Raji (cell line): ENCODE data around the gene RMDN3.

Experiments used
- POLR2A ChIP-seq: IDR thresholded peaks from 2 replicates; pipeline ENCODE4 v1.6.1; 2011; ENCODE audit warnings: low read depth, low read length, control low read depth; ENCODE audit not compliant: insufficient read depth

RMDN3 gene

GRCh38 chr15:40743485-40743901 lies 11.6 kb downstream of the RMDN3 start:
- TF ChIP-seq POLR2A = no peak

DNA sequence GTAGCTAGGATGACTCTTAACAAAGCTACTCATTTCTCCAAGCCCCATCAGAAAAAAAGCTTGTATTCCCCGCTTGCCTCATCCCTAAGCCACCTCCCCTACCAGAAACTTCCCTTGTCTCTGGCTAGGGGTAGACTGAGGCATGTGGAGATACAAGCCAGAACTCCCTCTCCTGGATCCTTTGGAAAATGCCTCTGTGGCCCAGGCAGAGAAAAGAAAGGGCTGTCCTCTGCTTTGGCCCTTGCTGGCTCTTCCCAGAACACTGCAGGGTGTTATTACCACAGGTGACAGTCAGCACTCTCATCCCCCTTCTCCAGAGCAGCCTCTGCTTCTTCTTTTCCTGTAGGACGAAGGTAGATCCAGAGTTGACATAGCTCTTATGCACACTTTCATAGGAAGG lies 15.2 kb downstream of the RMDN3 start:
- no peak for TF ChIP-seq POLR2A

DNA sequence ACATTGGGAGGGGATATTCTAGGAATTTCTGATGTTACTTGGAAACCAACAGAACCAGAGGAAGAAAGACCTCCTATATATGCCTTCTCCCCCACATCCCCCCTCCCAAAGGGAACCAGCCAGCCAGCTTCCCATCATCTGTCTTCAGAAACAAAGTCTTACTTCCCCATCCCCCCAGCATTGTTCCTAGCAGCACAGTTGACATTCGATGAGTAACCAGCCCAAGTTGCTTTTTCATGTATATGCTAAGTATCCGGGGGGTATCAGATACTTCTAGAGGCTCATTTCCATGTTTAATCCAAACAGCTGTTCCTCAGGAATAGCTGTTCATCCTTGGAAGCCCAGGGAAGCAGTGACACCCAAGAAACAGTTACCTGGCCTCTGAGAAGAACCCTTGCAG lies 16.0 kb downstream of the RMDN3 start:
- TF ChIP-seq POLR2A = no peak

DNA sequence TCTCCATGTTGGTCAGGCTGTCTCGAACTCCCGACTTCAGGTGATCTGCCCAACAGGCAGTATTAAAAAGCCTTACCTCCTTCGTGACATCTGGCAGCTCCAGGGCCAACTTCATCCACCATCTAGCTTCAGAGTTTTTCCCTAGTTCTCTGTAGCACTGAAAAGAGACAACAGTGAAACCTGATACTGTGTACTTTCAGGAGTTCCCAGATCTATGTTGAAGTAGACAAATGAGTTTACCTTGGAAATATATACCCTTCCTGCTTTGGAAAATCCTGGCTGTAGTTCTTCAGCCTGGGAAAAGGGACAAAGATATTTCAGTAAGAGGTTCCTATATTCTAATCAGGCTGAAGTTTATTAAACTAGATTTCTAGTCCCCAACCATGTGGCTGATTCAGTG lies 18.0 kb downstream of the RMDN3 start:
- TF ChIP-seq POLR2A = no peak

DNA sequence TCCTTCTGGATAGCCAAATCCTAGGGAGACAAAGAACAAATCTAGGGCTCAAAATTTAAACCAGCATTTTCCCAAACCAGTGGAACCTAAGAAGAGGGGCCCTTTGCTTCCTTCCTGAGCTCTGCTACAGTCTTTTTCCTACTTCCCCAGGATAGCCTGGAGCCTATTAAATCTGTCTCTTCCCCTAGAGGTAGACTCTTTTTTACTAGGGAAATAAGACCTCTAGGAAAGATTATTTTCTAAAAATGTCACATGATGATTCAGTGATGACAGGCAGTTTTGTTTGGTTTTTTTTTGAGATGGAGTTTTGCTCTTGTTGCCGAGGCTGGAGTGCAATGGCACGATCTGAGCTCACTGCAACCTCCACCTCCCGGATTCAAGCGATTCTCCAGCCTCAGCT lies 18.5 kb downstream of the RMDN3 start:
- TF ChIP-seq POLR2A = no peak

GRCh38 chr15:40731034-40731433 lies 24.0 kb downstream of the RMDN3 start:
- TF ChIP-seq POLR2A = no peak

GRCh38 chr15:40723919-40724318 lies 31.1 kb downstream of the RMDN3 start:
- TF ChIP-seq POLR2A = no peak

- no peak for TF ChIP-seq POLR2A
These were observed 32.1 kb downstream of the RMDN3 start for GRCh38 chr15:40722934-40723333.

- no peak for TF ChIP-seq POLR2A
These were observed 32.7 kb downstream of the RMDN3 start for GRCh38 chr15:40722354-40722753.

- TF ChIP-seq POLR2A = no peak
These were observed 33.4 kb downstream of the RMDN3 start for GRCh38 chr15:40721701-40722100.

DNA sequence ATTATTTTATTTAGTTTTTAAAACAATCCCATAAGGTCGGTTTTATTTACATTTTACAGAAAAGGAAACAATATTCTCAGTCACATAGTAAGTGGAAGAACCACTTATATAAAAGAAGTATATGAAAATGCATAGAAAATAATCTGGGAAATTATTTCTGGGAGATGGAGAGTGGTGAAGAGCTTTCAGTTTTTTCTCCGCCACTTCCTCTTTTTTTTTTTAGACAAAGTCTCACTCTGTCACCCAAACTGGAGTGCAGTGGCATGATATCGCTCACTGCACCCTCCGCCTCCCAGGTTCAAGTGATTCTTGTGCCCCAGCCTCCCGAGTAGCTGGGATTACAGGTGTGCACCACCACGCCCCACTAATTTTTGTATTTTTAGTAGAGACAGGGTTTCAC lies 38.9 kb downstream of the RMDN3 start:
- TF ChIP-seq POLR2A = no peak

DNA sequence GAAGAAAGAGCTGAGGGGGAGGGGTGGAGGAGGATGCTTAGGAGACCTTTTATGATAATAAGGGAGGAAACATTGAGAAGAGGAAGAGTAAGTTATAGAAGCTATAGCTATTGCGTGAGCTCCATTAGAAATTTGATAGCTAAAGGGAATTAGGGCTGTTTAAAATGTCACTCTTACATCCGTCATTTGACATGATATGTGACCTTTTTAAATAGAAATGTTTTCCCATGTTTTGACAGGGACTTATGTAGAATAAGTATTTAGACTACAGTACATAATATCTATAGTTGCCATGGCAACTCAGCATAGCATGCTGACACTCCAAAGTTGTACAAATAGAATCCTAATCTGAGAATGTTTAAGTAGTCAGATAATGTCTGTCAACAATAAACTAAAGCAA lies 40.9 kb downstream of the RMDN3 start:
- TF ChIP-seq POLR2A = no peak

GRCh38 chr15:40706121-40706520 lies 48.9 kb downstream of the RMDN3 start:
- TF ChIP-seq POLR2A = no peak

GRCh38 chr15:40702077-40702476 lies 53.0 kb downstream of the RMDN3 start:
- no peak for TF ChIP-seq POLR2A

GRCh38 chr15:40697916-40698315 lies 57.1 kb downstream of the RMDN3 start:
- no peak for TF ChIP-seq POLR2A

DNA sequence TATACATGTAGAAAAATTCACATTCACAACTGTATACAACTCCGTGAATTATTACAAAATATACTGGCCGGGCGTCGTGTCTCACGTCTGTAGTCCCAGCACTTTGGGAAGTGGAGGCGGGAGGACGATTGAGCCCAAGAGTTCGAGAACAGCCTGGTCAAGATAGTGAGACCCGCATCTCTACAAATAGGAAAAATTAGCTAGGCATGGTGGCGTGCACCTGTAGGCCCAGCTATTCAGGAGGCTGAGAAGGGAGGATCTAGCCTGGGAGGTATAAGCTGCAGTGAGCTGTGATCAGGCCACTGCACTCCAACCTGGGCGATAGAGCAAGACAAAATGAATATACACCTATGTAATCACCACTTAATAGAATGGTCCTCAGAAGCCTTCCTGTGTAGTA lies 58.8 kb downstream of the RMDN3 start:
- TF ChIP-seq POLR2A = no peak

GRCh38 chr15:40695469-40695890 lies 59.6 kb downstream of the RMDN3 start:
- no peak for TF ChIP-seq POLR2A

- peak; percentile 83 for TF ChIP-seq POLR2A
These were observed 60.2 kb downstream of the RMDN3 start, which contains the start of gene RAD51 for GRCh38 chr15:40694688-40695468. Gene RAD51, plus strand, starts transcription at chr15:40695174. Its CDS starts 3,585 bp downstream, at chr15:40698759.
